GM20000 (cell line): ENCODE results near the gene MYLK4.

ENCODE experiments used
- DNase-seq: peaks from one replicate; pipeline ENCODE4 v3.0.0; 2012; ENCODE audit warnings: low spot score
- CTCF ChIP-seq: IDR thresholded peaks from 2 replicates; pipeline ENCODE4 v1.5.1; 2012; ENCODE audit warnings: mild to moderate bottlenecking, control low read depth; ENCODE audit errors: extremely low read depth, missing control alignments

The MYLK4 gene

GRCh38 chr6:2619651-2620050 is 131.1 kb downstream of the MYLK4 start:
- no peak for TF ChIP-seq CTCF
- no peak for DNase-seq

GRCh38 chr6:2617729-2618128 is 133.0 kb downstream of the MYLK4 start:
- no peak for DNase-seq
- TF ChIP-seq CTCF: no peak

GRCh38 chr6:2616811-2617210 is 133.9 kb downstream of the MYLK4 start:
- no peak for TF ChIP-seq CTCF
- no peak for DNase-seq

GRCh38 chr6:2615251-2615650 is 135.5 kb downstream of the MYLK4 start:
- no peak for TF ChIP-seq CTCF

GRCh38 chr6:2614846-2615245 is 135.9 kb downstream of the MYLK4 start:
- TF ChIP-seq CTCF: no peak
- DNase-seq: no peak

More at GRCh38 chr6:2615251-2615650, 135.5 kb downstream of the MYLK4 start:
- DNase-seq: no peak

- no peak for TF ChIP-seq CTCF
- no peak for DNase-seq
Measured at GRCh38 chr6:2614155-2614554, 136.6 kb downstream of the MYLK4 start.
